PC-9 (cell line): ENCODE results near the gene CABP5.

Experiments
- EZH2 ChIP-seq: fragments of 200-600 bp; sonication (generic); IDR thresholded peaks from 2 replicates; pipeline ENCODE4 v1.8.0; 2017; ENCODE audit warnings: antibody characterized with exemption, low read depth
- TF ChIP-seq, protein P1 (sequence below): fragments of 200-600 bp; sonication (generic); conservative IDR thresholded peaks from 2 replicates; pipeline ENCODE4 v1.6.1; 2017; ENCODE audit warnings: mixed run types, antibody characterized with exemption, mild to moderate bottlenecking, moderate library complexity

DNA sequence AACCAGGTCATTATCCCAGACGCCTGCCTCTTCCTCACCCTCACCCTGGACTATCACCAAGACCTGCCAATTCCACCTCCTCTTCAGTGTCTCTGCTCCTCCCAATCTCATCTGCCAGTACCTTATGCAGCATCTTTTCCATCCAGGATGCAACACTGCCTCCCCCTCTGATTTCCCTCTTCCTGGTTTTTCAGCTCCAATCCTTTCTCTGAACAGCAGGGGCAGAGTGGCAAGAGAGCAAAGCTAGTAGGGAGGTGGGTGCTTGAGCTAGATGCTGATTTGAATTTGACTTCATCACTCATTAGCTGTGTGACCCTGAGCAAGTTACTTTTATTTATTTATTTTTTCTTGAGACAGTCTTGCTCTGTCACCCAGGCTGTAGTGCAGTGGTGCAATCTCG, 25.6 kb upstream of the CABP5 start:
- TF ChIP-seq, protein P1, sequence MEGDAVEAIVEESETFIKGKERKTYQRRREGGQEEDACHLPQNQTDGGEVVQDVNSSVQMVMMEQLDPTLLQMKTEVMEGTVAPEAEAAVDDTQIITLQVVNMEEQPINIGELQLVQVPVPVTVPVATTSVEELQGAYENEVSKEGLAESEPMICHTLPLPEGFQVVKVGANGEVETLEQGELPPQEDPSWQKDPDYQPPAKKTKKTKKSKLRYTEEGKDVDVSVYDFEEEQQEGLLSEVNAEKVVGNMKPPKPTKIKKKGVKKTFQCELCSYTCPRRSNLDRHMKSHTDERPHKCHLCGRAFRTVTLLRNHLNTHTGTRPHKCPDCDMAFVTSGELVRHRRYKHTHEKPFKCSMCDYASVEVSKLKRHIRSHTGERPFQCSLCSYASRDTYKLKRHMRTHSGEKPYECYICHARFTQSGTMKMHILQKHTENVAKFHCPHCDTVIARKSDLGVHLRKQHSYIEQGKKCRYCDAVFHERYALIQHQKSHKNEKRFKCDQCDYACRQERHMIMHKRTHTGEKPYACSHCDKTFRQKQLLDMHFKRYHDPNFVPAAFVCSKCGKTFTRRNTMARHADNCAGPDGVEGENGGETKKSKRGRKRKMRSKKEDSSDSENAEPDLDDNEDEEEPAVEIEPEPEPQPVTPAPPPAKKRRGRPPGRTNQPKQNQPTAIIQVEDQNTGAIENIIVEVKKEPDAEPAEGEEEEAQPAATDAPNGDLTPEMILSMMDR, result no peak
- TF ChIP-seq EZH2, result no peak
